SH-SY5Y (cell line): ENCODE results near the gene SCARF1.

Experiments used
- GATA2 ChIP-seq: IDR thresholded peaks from 2 replicates; pipeline ENCODE4 v1.6.1; 2011; ENCODE audit warnings: mild to moderate bottlenecking, low read depth, low read length
- GATA3 ChIP-seq: IDR thresholded peaks from 2 replicates; pipeline ENCODE4 v1.6.1; 2011; ENCODE audit warnings: low read depth, mild to moderate bottlenecking, low read length, moderate library complexity

The SCARF1 gene

GRCh38 chr17:1601571-1601970 is 44.0 kb downstream of the SCARF1 start:
- TF ChIP-seq GATA2 (no peak), GATA3 (no peak)

- TF ChIP-seq GATA3 = no peak
- no peak for TF ChIP-seq GATA2
Observed at GRCh38 chr17:1598399-1599095, 47.0 kb downstream of the SCARF1 start.

- TF ChIP-seq GATA3 (no peak), GATA2 (no peak)
Observed at GRCh38 chr17:1597861-1598342, 47.6 kb downstream of the SCARF1 start.

GRCh38 chr17:1593630-1593931 is 52.0 kb downstream of the SCARF1 start:
- TF ChIP-seq GATA2 (no peak), GATA3 (no peak)

GRCh38 chr17:1592751-1593629 is 52.5 kb downstream of the SCARF1 start:
- no peak for TF ChIP-seq GATA3
- no peak for TF ChIP-seq GATA2

GRCh38 chr17:1591474-1592090 is 54.0 kb downstream of the SCARF1 start:
- no peak for TF ChIP-seq GATA2
- TF ChIP-seq GATA3 = no peak

- TF ChIP-seq GATA3 = no peak
- no peak for TF ChIP-seq GATA2
Observed at GRCh38 chr17:1590747-1591473, 54.6 kb downstream of the SCARF1 start.

- TF ChIP-seq GATA3 = no peak
- no peak for TF ChIP-seq GATA2
Observed at GRCh38 chr17:1590029-1590746, 55.3 kb downstream of the SCARF1 start.

- no peak for TF ChIP-seq GATA2
- no peak for TF ChIP-seq GATA3
Observed at GRCh38 chr17:1588821-1589585, 56.5 kb downstream of the SCARF1 start.

GRCh38 chr17:1584167-1584566 is 61.4 kb downstream of the SCARF1 start:
- TF ChIP-seq GATA3 = no peak
- no peak for TF ChIP-seq GATA2
